ENCODE results near the gene WFDC2.

Gene WFDC2

DNA sequence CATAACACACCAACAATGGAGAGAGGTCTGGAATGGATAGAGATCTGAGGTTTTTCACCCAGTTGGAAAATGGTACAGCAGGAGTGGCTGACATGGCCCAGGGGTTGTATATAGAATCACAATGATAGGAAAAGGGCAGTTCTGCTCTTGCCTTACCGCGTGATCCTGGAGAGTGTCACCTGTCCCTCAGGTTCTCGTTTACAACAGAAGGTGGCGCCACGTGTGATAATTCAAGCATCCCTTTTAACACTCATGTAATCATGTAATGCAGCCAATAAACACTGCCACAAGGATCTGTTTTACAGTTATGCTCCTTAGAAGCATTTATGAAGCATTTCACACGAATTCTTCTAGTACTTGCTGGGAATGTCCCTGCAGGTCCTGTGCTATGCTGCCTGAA, 12.9 kb upstream of the WFDC2 start:
- TF ChIP-seq, protein P1, sequence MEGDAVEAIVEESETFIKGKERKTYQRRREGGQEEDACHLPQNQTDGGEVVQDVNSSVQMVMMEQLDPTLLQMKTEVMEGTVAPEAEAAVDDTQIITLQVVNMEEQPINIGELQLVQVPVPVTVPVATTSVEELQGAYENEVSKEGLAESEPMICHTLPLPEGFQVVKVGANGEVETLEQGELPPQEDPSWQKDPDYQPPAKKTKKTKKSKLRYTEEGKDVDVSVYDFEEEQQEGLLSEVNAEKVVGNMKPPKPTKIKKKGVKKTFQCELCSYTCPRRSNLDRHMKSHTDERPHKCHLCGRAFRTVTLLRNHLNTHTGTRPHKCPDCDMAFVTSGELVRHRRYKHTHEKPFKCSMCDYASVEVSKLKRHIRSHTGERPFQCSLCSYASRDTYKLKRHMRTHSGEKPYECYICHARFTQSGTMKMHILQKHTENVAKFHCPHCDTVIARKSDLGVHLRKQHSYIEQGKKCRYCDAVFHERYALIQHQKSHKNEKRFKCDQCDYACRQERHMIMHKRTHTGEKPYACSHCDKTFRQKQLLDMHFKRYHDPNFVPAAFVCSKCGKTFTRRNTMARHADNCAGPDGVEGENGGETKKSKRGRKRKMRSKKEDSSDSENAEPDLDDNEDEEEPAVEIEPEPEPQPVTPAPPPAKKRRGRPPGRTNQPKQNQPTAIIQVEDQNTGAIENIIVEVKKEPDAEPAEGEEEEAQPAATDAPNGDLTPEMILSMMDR (IDR thresholded peaks at IDR 0.05), result peak; percentile 56

GRCh38 chr20:45459606-45460005, 9.9 kb upstream of the WFDC2 start:
- TF ChIP-seq, protein P1 (IDR thresholded peaks at IDR 0.05), result no peak

DNA sequence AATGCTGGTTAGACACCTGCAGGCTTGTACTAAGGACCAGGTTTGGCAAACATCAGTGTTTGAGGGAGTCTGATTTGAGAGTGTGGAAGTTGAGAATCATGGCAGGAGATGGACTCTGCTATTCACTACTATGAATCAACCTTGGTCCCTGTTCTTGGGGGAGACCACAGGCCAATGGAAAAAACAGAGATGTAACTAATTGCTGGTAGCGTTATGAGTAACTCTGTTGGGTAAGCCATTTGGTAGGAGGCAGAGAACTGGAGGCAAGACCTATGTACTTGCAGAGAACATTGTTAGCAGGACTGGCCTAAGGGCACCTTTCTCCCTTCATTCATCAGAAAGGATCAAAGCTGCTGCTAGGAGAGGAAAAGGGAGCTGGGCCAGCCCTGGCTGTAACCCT, 8.3 kb upstream of the WFDC2 start:
- TF ChIP-seq, protein P1 (IDR thresholded peaks at IDR 0.05), result no peak

GRCh38 chr20:45462711-45463509, 6.6 kb upstream of the WFDC2 start:
- TF ChIP-seq, protein P1 (IDR thresholded peaks at IDR 0.05), result no peak

DNA sequence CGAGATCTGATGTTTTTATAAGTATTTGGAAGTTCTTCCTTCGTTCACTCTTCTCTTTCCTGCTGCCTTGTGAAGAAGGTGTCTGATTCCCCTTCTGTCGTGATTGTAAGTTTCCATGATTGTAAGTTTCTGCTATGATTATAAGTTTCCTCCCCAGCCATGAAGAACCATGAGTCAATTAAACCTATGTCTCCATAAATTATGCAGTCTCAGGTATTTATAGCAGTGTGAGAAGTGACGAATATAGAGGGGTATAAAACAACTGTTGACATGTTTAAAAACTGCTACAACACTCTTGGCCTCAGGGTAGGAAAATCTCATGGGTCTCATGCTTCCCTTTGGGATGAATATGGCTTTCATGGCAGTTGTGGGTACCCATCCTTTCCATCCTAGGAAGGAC, 5.8 kb upstream of the WFDC2 start:
- TF ChIP-seq, protein P1 (IDR thresholded peaks at IDR 0.05), result no peak

DNA sequence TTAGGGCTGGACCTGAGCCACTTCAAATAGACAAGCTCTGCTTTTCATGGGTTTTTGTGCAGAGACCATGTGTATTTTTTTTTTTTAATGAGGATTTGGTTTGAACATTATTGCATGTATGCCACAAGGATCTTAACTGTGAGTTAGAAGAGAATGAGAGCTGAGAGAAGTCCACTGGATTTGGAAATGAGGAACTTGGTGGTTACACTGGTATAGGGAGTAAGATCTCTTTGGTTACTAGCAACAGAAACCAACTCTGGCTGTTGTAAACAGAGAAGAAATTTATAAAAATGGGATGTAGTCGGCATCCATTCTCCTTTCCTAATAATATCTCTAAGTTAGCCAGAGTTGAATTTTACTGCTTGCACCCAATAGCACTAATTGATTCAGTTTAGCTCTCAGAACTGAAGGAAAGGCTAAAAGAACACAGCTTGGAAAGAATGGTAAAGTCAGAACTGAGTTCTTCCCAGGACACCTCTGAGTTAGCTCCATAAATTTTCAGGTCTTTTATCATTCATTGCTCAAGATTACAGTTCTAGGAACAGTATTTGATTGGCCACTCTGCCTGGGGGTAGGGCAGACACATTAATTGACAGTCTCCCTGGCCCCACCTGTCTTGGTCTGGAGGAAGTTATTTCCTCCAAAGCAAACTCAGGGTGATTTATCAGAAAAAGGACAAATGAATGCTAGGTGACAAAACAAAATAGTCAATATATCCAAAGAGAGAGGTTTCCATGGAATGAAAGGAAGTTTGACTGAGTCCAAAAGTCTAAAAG, 3.9 kb upstream of the WFDC2 start:
- TF ChIP-seq, protein P1 (IDR thresholded peaks at IDR 0.05), result no peak

DNA sequence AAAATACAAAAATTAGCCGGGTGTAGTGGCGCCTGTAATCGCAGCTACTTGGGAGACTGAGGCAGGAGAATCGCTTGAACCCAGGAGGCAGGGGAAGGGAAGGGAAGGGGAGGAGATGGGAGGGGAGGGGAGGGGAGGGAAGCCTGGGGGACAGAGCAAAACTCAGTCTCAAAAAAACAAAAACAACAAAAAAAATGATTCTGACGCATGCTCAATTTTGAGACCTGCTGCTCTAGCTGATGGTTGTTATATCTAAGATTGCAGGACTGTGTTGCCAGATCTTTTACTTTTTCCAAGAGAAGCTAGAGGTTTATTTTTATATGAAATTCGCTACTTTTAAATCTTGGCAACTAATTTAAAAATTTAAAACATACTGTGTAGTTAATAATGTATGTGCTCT, 2.4 kb upstream of the WFDC2 start:
- TF ChIP-seq, protein P1 (IDR thresholded peaks at IDR 0.05), result no peak
